GM12875 (cell line): ENCODE measurements around the gene PTPRF.

ENCODE experiments used
- H3K4me3 ChIP-seq: one replicate; pipeline ENCODE4 v1.5.1; 2011; ENCODE audit warnings: low read depth, low read length, control low read depth
- CTCF ChIP-seq: IDR thresholded peaks from 2 replicates; pipeline ENCODE4 v1.5.1; 2011; ENCODE audit warnings: low read depth, mild to moderate bottlenecking, control low read depth, inconsistent platforms, low read length, moderate library complexity, borderline replicate concordance; ENCODE audit not compliant: insufficient read depth

Gene PTPRF

GRCh38 chr1:43616383-43616782, 85.7 kb downstream of the PTPRF start:
- H3K4me3 ChIP-seq = no peak overlapping the region
- no peak for TF ChIP-seq CTCF

- TF ChIP-seq CTCF = no peak
- no peak overlapping the region for H3K4me3 ChIP-seq
Measured at GRCh38 chr1:43617011-43617410, 86.3 kb downstream of the PTPRF start.

GRCh38 chr1:43617668-43618067, 87.0 kb downstream of the PTPRF start:
- no peak for TF ChIP-seq CTCF
- no peak overlapping the region for H3K4me3 ChIP-seq

GRCh38 chr1:43618521-43619313, 88.0 kb downstream of the PTPRF start:
- TF ChIP-seq CTCF = no peak

GRCh38 chr1:43619314-43619790, 88.7 kb downstream of the PTPRF start:
- no peak for TF ChIP-seq CTCF

More at GRCh38 chr1:43618521-43619313, 88.0 kb downstream of the PTPRF start:
- H3K4me3 ChIP-seq = no peak overlapping the region

GRCh38 chr1:43619996-43620920, 89.6 kb downstream of the PTPRF start:
- H3K4me3 ChIP-seq = no peak overlapping the region
- no peak for TF ChIP-seq CTCF

More at GRCh38 chr1:43619314-43619790, 88.7 kb downstream of the PTPRF start:
- no peak overlapping the region for H3K4me3 ChIP-seq
